ENCODE measurements around the gene KCNG1. TPM values are rescaled to one million over a fixed set of nuclear protein-coding genes. Genes with fewer than 3 reads are reported as not detected.

The KCNG1 gene
- total RNA-seq, 1 donor from 2014 or later = 3.6 TPM

GRCh38 chr20:51021067-51022025 is 1.6 kb downstream of the KCNG1 start:
- peaks cover 11% of the 10 kb centered on the region for H3K9me3 Mint-ChIP-seq (ENCODE audit: unreplicated experiment)
- H3K27me3 Mint-ChIP-seq (ENCODE audit: unreplicated experiment) = peaks cover 27% of the 10 kb centered on the region
- no peak for DNase-seq
- H3K36me3 Mint-ChIP-seq (ENCODE audit: unreplicated experiment) = no peaks in the 10 kb centered on the region
- H3K4me1 Mint-ChIP-seq (ENCODE audit: low read depth, unreplicated experiment) = peaks cover 5% of the 10 kb centered on the region
- TF ChIP-seq CTCF (IDR thresholded peaks at IDR 0.05; ENCODE audit: partially characterized antibody, unreplicated experiment) = no peak
- H3K27ac Mint-ChIP-seq (ENCODE audit: unreplicated experiment) = no peak overlapping the region
- no peak overlapping the region for H3K4me3 Mint-ChIP-seq (ENCODE audit: unreplicated experiment)

- Mint-ChIP-seq H3K36me3 (ENCODE audit: unreplicated experiment) (no peaks in the 10 kb centered on the region), H3K4me3 (ENCODE audit: unreplicated experiment) (no peak overlapping the region), H3K4me1 (ENCODE audit: low read depth, unreplicated experiment) (peaks cover 5% of the 10 kb centered on the region), H3K9me3 (ENCODE audit: unreplicated experiment) (peaks cover 9% of the 10 kb centered on the region), H3K27me3 (ENCODE audit: unreplicated experiment) (peaks cover 24% of the 10 kb centered on the region), H3K27ac (ENCODE audit: unreplicated experiment) (no peak overlapping the region)
- DNase-seq = no peak
- TF ChIP-seq CTCF (IDR thresholded peaks at IDR 0.05; ENCODE audit: partially characterized antibody, unreplicated experiment) = no peak
These were observed 2.2 kb downstream of the KCNG1 start for GRCh38 chr20:51020657-51021056.

- DNase-seq = no peak
- peaks cover 5% of the 10 kb centered on the region for H3K4me1 Mint-ChIP-seq (ENCODE audit: low read depth, unreplicated experiment)
- H3K27ac Mint-ChIP-seq (ENCODE audit: unreplicated experiment) = no peak overlapping the region
- H3K36me3 Mint-ChIP-seq (ENCODE audit: unreplicated experiment) = no peaks in the 10 kb centered on the region
- H3K27me3 Mint-ChIP-seq (ENCODE audit: unreplicated experiment) = peaks cover 24% of the 10 kb centered on the region
- H3K9me3 Mint-ChIP-seq (ENCODE audit: unreplicated experiment) = peaks cover 10% of the 10 kb centered on the region
- TF ChIP-seq CTCF (IDR thresholded peaks at IDR 0.05; ENCODE audit: partially characterized antibody, unreplicated experiment) = no peak
- no peak overlapping the region for H3K4me3 Mint-ChIP-seq (ENCODE audit: unreplicated experiment)
These were observed 3.0 kb downstream of the KCNG1 start for GRCh38 chr20:51019656-51020592.

GRCh38 chr20:51017251-51017650 is 5.7 kb downstream of the KCNG1 start:
- TF ChIP-seq CTCF (IDR thresholded peaks at IDR 0.05; ENCODE audit: partially characterized antibody, unreplicated experiment) = no peak
- no peaks in the 10 kb centered on the region for H3K36me3 Mint-ChIP-seq (ENCODE audit: unreplicated experiment)
- peaks cover 12% of the 10 kb centered on the region for H3K4me1 Mint-ChIP-seq (ENCODE audit: low read depth, unreplicated experiment)
- H3K4me3 Mint-ChIP-seq (ENCODE audit: unreplicated experiment) = no peak overlapping the region
- peaks cover 13% of the 10 kb centered on the region for H3K27me3 Mint-ChIP-seq (ENCODE audit: unreplicated experiment)
- H3K9me3 Mint-ChIP-seq (ENCODE audit: unreplicated experiment) = peaks cover 7% of the 10 kb centered on the region
- DNase-seq = no peak
- H3K27ac Mint-ChIP-seq (ENCODE audit: unreplicated experiment) = no peak overlapping the region

All from glutamatergic neuron (in vitro differentiated cells).